LNCaP clone FGC (cell line): Measurements from ENCODE around the gene DSCAM.

Experiments used
- DNase-seq: peaks from one replicate; pipeline ENCODE4 v3.0.0-alpha.2; 2011; ENCODE audit warnings: low read depth
- H3K4me3 ChIP-seq: 2 replicates; pipeline ENCODE4 v1.5.1; 2011; ENCODE audit warnings: mild to moderate bottlenecking, low read depth, low read length, control low read depth
- CTCF ChIP-seq: IDR thresholded peaks from 2 replicates; pipeline ENCODE4 v1.5.1; 2012; ENCODE audit warnings: mild to moderate bottlenecking; ENCODE audit not compliant: control insufficient read depth, insufficient read depth; ENCODE audit errors: extremely low read depth

The DSCAM gene

GRCh38 chr21:40871099-40871498, 24.1 kb upstream of the DSCAM start:
- H3K4me3 ChIP-seq = no peak overlapping the region
- no peak for TF ChIP-seq CTCF

GRCh38 chr21:40863839-40864238, 16.9 kb upstream of the DSCAM start:
- no peak overlapping the region for H3K4me3 ChIP-seq
- no peak for TF ChIP-seq CTCF
- DNase-seq = no peak

More at GRCh38 chr21:40871099-40871498, 24.1 kb upstream of the DSCAM start:
- no peak for DNase-seq

- TF ChIP-seq CTCF = no peak
- DNase-seq = no peak
- H3K4me3 ChIP-seq = no peak overlapping the region
Measured at GRCh38 chr21:40858517-40858916, 11.6 kb upstream of the DSCAM start.

GRCh38 chr21:40853956-40854688, 7.2 kb upstream of the DSCAM start:
- DNase-seq = no peak
- no peak for TF ChIP-seq CTCF
- no peak overlapping the region for H3K4me3 ChIP-seq

- DNase-seq = no peak
- H3K4me3 ChIP-seq = no peak overlapping the region
- no peak for TF ChIP-seq CTCF
Measured at GRCh38 chr21:40852563-40852962, 5.6 kb upstream of the DSCAM start.

GRCh38 chr21:40851749-40852148, 4.8 kb upstream of the DSCAM start:
- DNase-seq = no peak
- no peak overlapping the region for H3K4me3 ChIP-seq
- no peak for TF ChIP-seq CTCF

GRCh38 chr21:40850071-40850470, 3.1 kb upstream of the DSCAM start:
- TF ChIP-seq CTCF = no peak
- DNase-seq = no peak
- H3K4me3 ChIP-seq = no peak overlapping the region
